ENCODE results near the gene NPAS3.

DNA sequence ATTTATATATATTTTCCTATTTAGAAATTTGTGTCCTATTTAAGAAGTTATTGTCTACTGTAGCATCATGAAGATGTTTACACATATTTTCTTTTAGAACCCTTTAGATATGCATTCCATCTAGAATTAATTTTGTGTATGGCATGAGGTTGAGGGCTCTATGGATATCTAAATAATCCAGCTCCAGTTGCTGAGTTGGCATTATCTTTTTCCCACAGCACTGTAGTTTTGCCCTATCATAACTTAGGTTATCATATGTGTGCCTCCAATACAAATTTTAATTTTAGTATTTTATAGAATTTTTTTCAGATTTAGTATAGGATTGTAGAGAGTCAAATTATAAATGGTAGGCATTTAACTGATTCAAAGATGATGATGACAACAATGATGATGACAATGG is 159.3 kb downstream of the NPAS3 start:
- TF ChIP-seq CTCF (IDR thresholded peaks at IDR 0.05; ENCODE audit: low read depth, low read length, missing input control) = no peak
- TF ChIP-seq SP1 (IDR thresholded peaks at IDR 0.05) = no peak
- TF ChIP-seq MAX (IDR thresholded peaks at IDR 0.05) = no peak
- no peak for TF ChIP-seq TAF1 (conservative IDR thresholded peaks at IDR 0.05)
- TF ChIP-seq, protein P1, sequence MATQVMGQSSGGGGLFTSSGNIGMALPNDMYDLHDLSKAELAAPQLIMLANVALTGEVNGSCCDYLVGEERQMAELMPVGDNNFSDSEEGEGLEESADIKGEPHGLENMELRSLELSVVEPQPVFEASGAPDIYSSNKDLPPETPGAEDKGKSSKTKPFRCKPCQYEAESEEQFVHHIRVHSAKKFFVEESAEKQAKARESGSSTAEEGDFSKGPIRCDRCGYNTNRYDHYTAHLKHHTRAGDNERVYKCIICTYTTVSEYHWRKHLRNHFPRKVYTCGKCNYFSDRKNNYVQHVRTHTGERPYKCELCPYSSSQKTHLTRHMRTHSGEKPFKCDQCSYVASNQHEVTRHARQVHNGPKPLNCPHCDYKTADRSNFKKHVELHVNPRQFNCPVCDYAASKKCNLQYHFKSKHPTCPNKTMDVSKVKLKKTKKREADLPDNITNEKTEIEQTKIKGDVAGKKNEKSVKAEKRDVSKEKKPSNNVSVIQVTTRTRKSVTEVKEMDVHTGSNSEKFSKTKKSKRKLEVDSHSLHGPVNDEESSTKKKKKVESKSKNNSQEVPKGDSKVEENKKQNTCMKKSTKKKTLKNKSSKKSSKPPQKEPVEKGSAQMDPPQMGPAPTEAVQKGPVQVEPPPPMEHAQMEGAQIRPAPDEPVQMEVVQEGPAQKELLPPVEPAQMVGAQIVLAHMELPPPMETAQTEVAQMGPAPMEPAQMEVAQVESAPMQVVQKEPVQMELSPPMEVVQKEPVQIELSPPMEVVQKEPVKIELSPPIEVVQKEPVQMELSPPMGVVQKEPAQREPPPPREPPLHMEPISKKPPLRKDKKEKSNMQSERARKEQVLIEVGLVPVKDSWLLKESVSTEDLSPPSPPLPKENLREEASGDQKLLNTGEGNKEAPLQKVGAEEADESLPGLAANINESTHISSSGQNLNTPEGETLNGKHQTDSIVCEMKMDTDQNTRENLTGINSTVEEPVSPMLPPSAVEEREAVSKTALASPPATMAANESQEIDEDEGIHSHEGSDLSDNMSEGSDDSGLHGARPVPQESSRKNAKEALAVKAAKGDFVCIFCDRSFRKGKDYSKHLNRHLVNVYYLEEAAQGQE (IDR thresholded peaks at IDR 0.05) = no peak

All from liver (tissue), 3 donors.